B cell (primary cell): ENCODE measurements around the gene ADGRV1. TPM values are rescaled to one million over a fixed set of nuclear protein-coding genes. Genes with fewer than 3 reads are reported as not detected.

Experiments
- ATAC-seq: fragments of 200-7000 bp; cut with Tn5 transposase; one replicate; pipeline ENCODE4 v1.10.0; 2021; ENCODE audit warnings: low read depth, mild to moderate bottlenecking, moderate number of reproducible peaks, moderate library complexity
- CTCF ChIA-PET: fragments of 350-600 bp; sonication (Branson Sonifier 250); formaldehyde crosslinking; loops from one replicate; lab custom pipeline; 2021; ENCODE audit warnings: antibody characterized with exemption, inconsistent platforms; lab: Charles Lee
- POLR2A ChIA-PET: fragments of 350-600 bp; sonication (Branson Sonifier 250); formaldehyde crosslinking; loops from one replicate; lab custom pipeline; 2021; ENCODE audit warnings: antibody characterized with exemption; lab: Charles Lee
- DNase-seq: peaks from one replicate; pipeline ENCODE4 v3.0.0; 2013
- H2AFZ ChIP-seq: 2 replicates; pipeline ENCODE4 v1.6.1; 2012; ENCODE audit warnings: mild to moderate bottlenecking, low read depth, low read length; ENCODE audit not compliant: insufficient read depth, poor library complexity, severe bottlenecking
- H3K27ac ChIP-seq, 2 donors: 1 replicate in 1 of 2; 2 replicates in 1 of 2; pipeline ENCODE4 v1.5.1; 2012 to 2013; ENCODE audit warnings: low read length in 2 of 2, mild to moderate bottlenecking in 2 of 2, moderate library complexity in 1 of 2
- H3K27me3 ChIP-seq, 4 experiments: fragments of 200-600 bp in 1 of 4; sonication (generic) in 1 of 4; replicated peaks in 1 of 4; 1 replicate in 2 of 4; 2 replicates in 2 of 4; pipeline versions ENCODE4 v1.6.1 to v1.7.0; 2013 to 2016; ENCODE audit warnings: low read length in 3 of 4, mild to moderate bottlenecking in 2 of 4, mixed read lengths in 1 of 4, moderate library complexity in 1 of 4; ENCODE audit not compliant: insufficient read depth in 4 of 4, control insufficient read depth in 3 of 4; ENCODE audit errors: control extremely low read depth in 1 of 4
- H3K36me3 ChIP-seq, 2 experiments: replicated peaks in 1 of 2; 1 replicate in 1 of 2; 2 replicates in 1 of 2; pipeline versions ENCODE4 v1.6.1 to v1.7.1; 2013; ENCODE audit warnings: low read length in 1 of 2; ENCODE audit not compliant: insufficient read depth in 2 of 2, control insufficient read depth in 1 of 2; ENCODE audit errors: control extremely low read depth in 1 of 2, extremely low read depth in 1 of 2
- H3K4me1 ChIP-seq, 2 donors: fragments of 200-600 bp in 1 of 2; sonication (generic) in 1 of 2; 1 replicate in 1 of 2; 2 replicates in 1 of 2; pipeline versions ENCODE4 v1.5.1 to v1.6.1; 2013 to 2017; ENCODE audit warnings: low read length in 2 of 2; ENCODE audit not compliant: control insufficient read depth in 2 of 2, insufficient read depth in 2 of 2
- H3K4me2 ChIP-seq: replicated peaks from 2 replicates; pipeline ENCODE3; 2012; ENCODE audit warnings: mild to moderate bottlenecking, low read depth, low read length; ENCODE audit not compliant: poor library complexity, severe bottlenecking
- H3K4me3 ChIP-seq, 5 experiments: fragments of 200-600 bp in 1 of 5; sonication (generic) in 1 of 5; 1 replicate in 3 of 5; 2 replicates in 2 of 5; pipeline versions ENCODE4 v1.5.1 to v1.7.0; 2011 to 2016; ENCODE audit warnings: low read length in 4 of 5, mild to moderate bottlenecking in 4 of 5, low read depth in 2 of 5, control low read depth in 1 of 5, moderate library complexity in 1 of 5; ENCODE audit not compliant: insufficient read depth in 1 of 5; ENCODE audit errors: control extremely low read depth in 1 of 5, extremely low read depth in 1 of 5
- H3K79me2 ChIP-seq: fragments of 200-600 bp; sonication (generic); one replicate; pipeline ENCODE4 v1.6.0; 2016; ENCODE audit warnings: low read length; ENCODE audit not compliant: control insufficient read depth, insufficient read depth
- H3K9ac ChIP-seq: fragments of 200-600 bp; sonication (generic); 2 replicates; pipeline ENCODE4 v1.6.1; 2017; ENCODE audit warnings: mild to moderate bottlenecking, low read length, moderate library complexity
- H3K9me3 ChIP-seq, 3 donors: one replicate each; pipeline versions ENCODE4 v1.6.1 to v1.7.1; 2013; ENCODE audit warnings: low read length in 2 of 3; ENCODE audit not compliant: control insufficient read depth in 2 of 3, insufficient read depth in 1 of 3; ENCODE audit errors: control extremely low read depth in 1 of 3
- H4K20me1 ChIP-seq: 2 replicates; pipeline ENCODE4 v1.6.0; 2012; ENCODE audit warnings: mild to moderate bottlenecking, low read length; ENCODE audit not compliant: insufficient read depth, control insufficient read depth, poor library complexity, severe bottlenecking
- H3K27ac Mint-ChIP-seq: one replicate; pipeline ENCODE4 v1.8.0; 2021; ENCODE audit warnings: mixed read lengths
- H3K27me3 Mint-ChIP-seq: one replicate; pipeline ENCODE4 v1.8.0; 2021; ENCODE audit warnings: mixed read lengths
- H3K4me1 Mint-ChIP-seq: one replicate; pipeline ENCODE4 v1.8.0; 2021; ENCODE audit warnings: mixed read lengths
- H3K4me3 Mint-ChIP-seq: one replicate; pipeline ENCODE4 v1.8.0; 2021; ENCODE audit warnings: mixed read lengths
- H3K9me3 Mint-ChIP-seq: one replicate; pipeline ENCODE4 v1.8.0; 2022; ENCODE audit warnings: mixed read lengths; ENCODE audit not compliant: insufficient read depth
- CTCF ChIP-seq: fragments of 200-600 bp; IDR thresholded peaks from one replicate; pipeline ENCODE4 v1.8.0; 2022; ENCODE audit warnings: antibody characterized with exemption, mild to moderate bottlenecking
- EZH2 ChIP-seq: IDR thresholded peaks from 2 replicates; pipeline ENCODE4 v1.6.1; 2012; ENCODE audit warnings: borderline replicate concordance, low read depth, mild to moderate bottlenecking, moderate library complexity, low read length; ENCODE audit not compliant: insufficient read depth, poor library complexity, severe bottlenecking
- WGBS: methylation state at CpG from one replicate; pipeline ENCODE4 v1.1.5; 2013; ENCODE audit warnings: missing lambda C conversion rate; ENCODE audit not compliant: insufficient coverage; 5-methylcytosine and 5-hydroxymethylcytosine counted together
- intact Hi-C: fragments of 100-400 bp; cut with micrococcal nuclease; formaldehyde crosslinking; loops from one replicate; pipeline ENCODE4 v1.10.0; 2022
- polyA plus RNA-seq: library from polyadenylated mRNA; depleted of rRNA; stranded (reverse); fragments of >200 nt; gene quantifications from 2 replicates; pipeline ENCODE4 v1.2.3, GENCODE V29; 2012
- total RNA-seq, 2 donors: library from RNA; stranded (reverse); fragments of 120-200 nt in 1 of 2; gene quantifications; 1 replicate in 1 of 2; 2 replicates in 1 of 2; pipeline versions ENCODE4 v1.2.3 to v1.2.4, GENCODE V29; 2013 to 2022

ADGRV1 gene
- total and polyA plus RNA-seq, 2 donors (not counting 1 experiment from before 2014, with no cell fraction given) = 0.07 TPM; not detected in 1

DNA sequence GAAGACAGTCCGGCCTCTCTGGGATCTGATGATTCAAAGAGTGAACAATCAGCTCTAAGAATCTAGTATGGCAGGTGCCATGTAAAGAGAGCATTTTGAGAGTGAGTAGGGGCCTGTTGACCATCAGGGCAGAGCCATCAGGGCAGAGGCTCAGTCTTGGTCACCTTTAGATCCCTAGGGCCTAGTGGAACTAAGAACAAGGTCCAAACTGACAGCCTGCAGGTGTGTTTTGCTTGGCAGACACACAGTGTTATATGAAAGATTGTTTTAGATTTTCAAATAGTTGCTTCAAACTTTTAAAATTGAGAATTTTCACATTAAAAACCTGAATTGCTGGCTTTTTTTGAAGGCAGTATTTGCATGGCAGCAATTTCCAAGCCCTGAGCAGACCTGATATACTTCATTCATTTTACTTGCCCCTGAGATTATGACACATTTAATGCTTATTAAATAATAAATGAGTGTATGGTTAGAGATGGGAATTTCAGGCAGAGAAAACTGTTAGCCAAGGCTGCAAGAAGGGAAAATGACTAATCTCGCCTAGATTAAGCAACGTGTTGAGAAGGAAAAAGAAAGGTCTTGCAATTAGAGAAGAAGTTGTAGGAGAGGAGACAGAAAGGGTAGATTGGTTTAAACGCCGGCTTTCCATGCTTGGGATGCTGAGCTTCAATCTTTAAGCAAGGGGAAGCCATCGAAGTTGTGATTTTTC, 544.9 kb downstream of the ADGRV1 start:
- Histone ChIP-seq H3K79me2 (no peaks in the 10 kb centered on the region), H4K20me1 (no peaks in the 10 kb centered on the region), H3K36me3 (no peaks in the 10 kb centered on the region), H3K27ac (no peak overlapping the region), H3K4me1 (no peaks in the 10 kb centered on the region), H2AFZ (no peak overlapping the region), H3K27me3 (no peaks in the 10 kb centered on the region), H3K9ac (no peak overlapping the region), H3K4me2 (no peak overlapping the region), H3K4me3 (no peak overlapping the region), H3K9me3 (no peaks in the 10 kb centered on the region)
- Mint-ChIP-seq H3K4me3 (no peak overlapping the region), H3K27ac (no peak overlapping the region), H3K9me3 (peaks cover 3% of the 10 kb centered on the region), H3K4me1 (no peaks in the 10 kb centered on the region), H3K27me3 (peaks cover 3% of the 10 kb centered on the region)
- no peak for DNase-seq
- intact Hi-C loops = loop anchor here (5.0 to 10.0 kb wide), 2 partner anchors 119 to 239 kb away; no protein-coding TSS in a partner anchor
- 88% methylated on average over 5 of the region's 6 CpGs for WGBS
- POLR2A ChIA-PET = no interaction called here
- no peak for ATAC-seq
- CTCF ChIA-PET = interaction anchor here (1.6 to 4.6 kb wide), 3 partner anchors 119 to 315 kb away, joined by 5 to 54 read pairs (median 49); partner anchors contain the start of gene ARRDC3
- no peak for TF ChIP-seq EZH2
- TF ChIP-seq CTCF = no peak

GRCh38 chr5:91104062-91104448, 545.5 kb downstream of the ADGRV1 start:
- ChIA-PET CTCF (interaction anchor here (4.5 to 4.6 kb wide), 2 partner anchors 281 to 315 kb away, joined by 49 to 54 read pairs; partner anchors contain the start of gene ARRDC3), POLR2A (no interaction called here)
- Histone ChIP-seq H3K9ac (no peak overlapping the region), H3K9me3 (no peaks in the 10 kb centered on the region), H3K4me2 (no peak overlapping the region), H3K79me2 (no peaks in the 10 kb centered on the region), H3K27me3 (no peaks in the 10 kb centered on the region), H3K4me1 (no peaks in the 10 kb centered on the region), H3K4me3 (no peak overlapping the region), H3K27ac (no peak overlapping the region), H4K20me1 (no peaks in the 10 kb centered on the region), H2AFZ (no peak overlapping the region), H3K36me3 (no peaks in the 10 kb centered on the region)
- TF ChIP-seq EZH2 (no peak), CTCF (no peak)
- no peak for ATAC-seq
- no peak for DNase-seq
- Mint-ChIP-seq H3K4me1 (no peaks in the 10 kb centered on the region), H3K4me3 (no peak overlapping the region), H3K27ac (no peak overlapping the region), H3K27me3 (peaks cover 3% of the 10 kb centered on the region), H3K9me3 (peaks cover 3% of the 10 kb centered on the region)
- intact Hi-C loops = loop anchor here (5.0 to 10.0 kb wide), 2 partner anchors 118 to 239 kb away; no protein-coding TSS in a partner anchor
- no CpG with 5 or more reads among the region's 1 CpG for WGBS
